Stimulated activated CD8-positive, alpha-beta memory T cell treated with anti-CD3 and anti-CD28 coated beads, Interleukin-2, amount 100 ng/mL, for 1 hour (primary cell): Measurements from ENCODE around the gene SIM2.

Experiments used
- DNase-seq, 2 donors: peaks; one replicate each; pipeline ENCODE4 v3.0.0-alpha.2; 2020; ENCODE audit warnings: low read depth in 2 of 2

SIM2 gene

GRCh38 chr21:36738489-36739126 is 39.7 kb downstream of the SIM2 start:
- no peak for DNase-seq

- DNase-seq: no peak
Measured at GRCh38 chr21:36741506-36741905, 42.6 kb downstream of the SIM2 start.

GRCh38 chr21:36743008-36743407 is 44.1 kb downstream of the SIM2 start:
- DNase-seq: no peak

- no peak for DNase-seq
Measured at GRCh38 chr21:36743446-36743845, 44.5 kb downstream of the SIM2 start.

- DNase-seq: no peak
Measured at GRCh38 chr21:36744190-36744559, 45.3 kb downstream of the SIM2 start.

GRCh38 chr21:36744560-36745231 is 45.8 kb downstream of the SIM2 start:
- DNase-seq: no peak

GRCh38 chr21:36745459-36745858 is 46.5 kb downstream of the SIM2 start:
- no peak for DNase-seq

GRCh38 chr21:36747041-36747814 is 48.3 kb downstream of the SIM2 start:
- no peak for DNase-seq

- no peak for DNase-seq
Measured at GRCh38 chr21:36747815-36748383, 49.0 kb downstream of the SIM2 start.

GRCh38 chr21:36749935-36750575 is 51.1 kb downstream of the SIM2 start:
- no peak for DNase-seq

GRCh38 chr21:36750576-36750959 is 51.7 kb downstream of the SIM2 start:
- DNase-seq: no peak

GRCh38 chr21:36751383-36751782 is 52.5 kb downstream of the SIM2 start:
- no peak for DNase-seq

- DNase-seq: no peak
Measured at GRCh38 chr21:36753556-36753955, 54.6 kb downstream of the SIM2 start.

GRCh38 chr21:36754241-36754898 is 55.5 kb downstream of the SIM2 start:
- DNase-seq: no peak

GRCh38 chr21:36756527-36756926 is 57.6 kb downstream of the SIM2 start:
- no peak for DNase-seq

- no peak for DNase-seq
Measured at GRCh38 chr21:36757196-36757595, 58.3 kb downstream of the SIM2 start.

- DNase-seq: no peak
Measured at GRCh38 chr21:36759348-36760083, 60.6 kb downstream of the SIM2 start.

- no peak for DNase-seq
Measured at GRCh38 chr21:36761685-36762084, 62.8 kb downstream of the SIM2 start.

- DNase-seq: no peak
Measured at GRCh38 chr21:36762642-36763041, 63.7 kb downstream of the SIM2 start.

- no peak for DNase-seq
Measured at GRCh38 chr21:36763305-36763704, 64.4 kb downstream of the SIM2 start.

- no peak for DNase-seq
Measured at GRCh38 chr21:36765229-36765628, 66.3 kb downstream of the SIM2 start.
